K562 (cell line): Measurements from ENCODE around the gene LIN28B. TPM values are rescaled to one million over a fixed set of nuclear protein-coding genes. Genes with fewer than 3 reads are reported as not detected.

Experiments used
- BRCA1 ChIP-seq, 2 experiments: fragments of 450-650 bp in 1 of 2; sonication (generic) in 1 of 2; formaldehyde crosslinking in 1 of 2; IDR thresholded peaks; 2 replicates each; pipeline versions ENCODE4 v1.5.0 to v1.6.1; 2017 to 2020; ENCODE audit warnings: mild to moderate bottlenecking in 1 of 2, missing genetic modification reagents in 1 of 2
- BRD4 ChIP-seq: fragments of 200-600 bp; sonication (generic); IDR thresholded peaks from 2 replicates; pipeline ENCODE4 v1.6.1; 2017; ENCODE audit warnings: inconsistent platforms
- DDX20 ChIP-seq: fragments of 450-650 bp; IDR thresholded peaks from 2 replicates; pipeline ENCODE4 v1.6.1; 2016; ENCODE audit warnings: missing genetic modification characterization, low read depth, mild to moderate bottlenecking, missing compliant biosample characterization, moderate library complexity
- ETV5 ChIP-seq: sonication (generic); formaldehyde crosslinking; IDR thresholded peaks from 2 replicates; pipeline ENCODE4 v1.4.0; 2020; ENCODE audit warnings: low read depth, mild to moderate bottlenecking, missing genetic modification reagents
- HDAC1 ChIP-seq, 2 experiments: fragments of 450-650 bp; IDR thresholded peaks; 2 replicates each; pipeline ENCODE4 v1.6.1; 2016 to 2017; ENCODE audit warnings: inconsistent platforms in 1 of 2, mild to moderate bottlenecking in 1 of 2, moderate library complexity in 1 of 2
- HNRNPLL ChIP-seq: fragments of 200-400 bp; formaldehyde crosslinking; IDR thresholded peaks from 2 replicates; pipeline ENCODE4 v1.6.1; 2017; ENCODE audit warnings: low read length, low read depth, mild to moderate bottlenecking; ENCODE audit not compliant: poor library complexity, severe bottlenecking
- JUND ChIP-seq, 2 experiments: IDR thresholded peaks; 2 replicates in 1 of 2; 3 replicates in 1 of 2; pipeline ENCODE4 v1.6.1; 2011; ENCODE audit warnings: borderline replicate concordance in 2 of 2, low read depth in 2 of 2, low read length in 2 of 2, improper control_type of control experiment in 1 of 2, missing biosample characterization in 1 of 2, missing genetic modification characterization in 1 of 2, missing genetic modification reagents in 1 of 2
- MTA3 ChIP-seq: fragments of 450-650 bp; formaldehyde crosslinking; IDR thresholded peaks from 2 replicates; pipeline ENCODE4 v1.6.1; 2017; ENCODE audit warnings: mild to moderate bottlenecking, borderline replicate concordance
- SMARCB1 ChIP-seq: IDR thresholded peaks from 2 replicates; pipeline ENCODE4 v1.6.1; 2011; ENCODE audit warnings: improper control_type of control experiment, low read depth; ENCODE audit not compliant: insufficient read length
- SRSF9 ChIP-seq: fragments of 200-400 bp; formaldehyde crosslinking; IDR thresholded peaks from 2 replicates; pipeline ENCODE4 v1.6.1; 2017; ENCODE audit warnings: low read depth, low read length, borderline replicate concordance
- ZKSCAN8 ChIP-seq: fragments of 200-800 bp; sonication (Bioruptor generic); IDR thresholded peaks from 2 replicates; pipeline ENCODE4 v1.6.1; 2016; ENCODE audit warnings: missing genetic modification characterization, missing compliant biosample characterization
- ZNF324 ChIP-seq: fragments of 250-450 bp; sonication (Bioruptor Pico); IDR thresholded peaks from 2 replicates; pipeline ENCODE4 v1.4.0; 2020; ENCODE audit warnings: mild to moderate bottlenecking
- ZZZ3 ChIP-seq: fragments of 450-650 bp; IDR thresholded peaks from 2 replicates; pipeline ENCODE4 v1.6.1; 2016; ENCODE audit warnings: antibody characterized with exemption, mild to moderate bottlenecking, moderate library complexity
- polyA plus RNA-seq, 8 experiments: library from polyadenylated mRNA; depleted of rRNA in 4 of 8; stranded (reverse) in 5 of 8; unstranded in 3 of 8; fragments of >200 nt; fragmentation: Nextera tagmentation in 2 of 8; fragmentation: Illumina TruSeq in 1 of 8; extraction: Ambion mirVana in 2 of 8; extraction: Trizol in 1 of 8; gene quantifications; 2 replicates each; pipeline versions ENCODE4 v1.2.1 to v1.2.3, GENCODE V29; 2011 to 2014; ENCODE audit warnings: inconsistent platforms in 1 of 8, missing spikeins in 1 of 8
- total RNA-seq, 7 experiments: library from RNA; depleted of rRNA in 6 of 7; stranded (reverse); fragments of >200 nt in 6 of 7; fragmentation: Illumina TruSeq in 2 of 7; extraction: Trizol in 2 of 7; gene quantifications; 2 replicates each; pipeline versions ENCODE4 v1.2.1 to v1.2.3, GENCODE V29; 2011 to 2021; ENCODE audit warnings: low replicate concordance in 1 of 7
- TF ChIP-seq, protein P1 (sequence below): IDR thresholded peaks from 2 replicates; pipeline ENCODE4 v1.6.1; 2016; ENCODE audit warnings: missing genetic modification characterization, missing compliant biosample characterization
- TF ChIP-seq, protein P2 (sequence below): fragments of 250-450 bp; sonication (Bioruptor Pico); IDR thresholded peaks from 2 replicates; pipeline ENCODE4 v1.8.0; 2022; ENCODE audit warnings: moderate library complexity, mild to moderate bottlenecking, inconsistent platforms
- TF ChIP-seq, protein P3 (sequence below): sonication (generic); formaldehyde crosslinking; IDR thresholded peaks from 2 replicates; pipeline ENCODE4 v1.8.0; 2022; ENCODE audit warnings: mild to moderate bottlenecking, missing genetic modification reagents
- TF ChIP-seq, protein P4 (sequence below): fragments of 450-650 bp; formaldehyde crosslinking; IDR thresholded peaks from 2 replicates; pipeline ENCODE4 v1.4.0; 2020; ENCODE audit warnings: mild to moderate bottlenecking
- TF ChIP-seq, protein P5 (sequence below): fragments of 250-450 bp; sonication (Bioruptor Pico); IDR thresholded peaks from 2 replicates; pipeline ENCODE4 v1.4.0; 2020; ENCODE audit warnings: mild to moderate bottlenecking
- TF ChIP-seq, protein P6 (sequence below): fragments of 250-450 bp; sonication (Bioruptor Pico); IDR thresholded peaks from 2 replicates; pipeline ENCODE4 v1.6.1; 2021; ENCODE audit warnings: mild to moderate bottlenecking

The LIN28B gene
- total and polyA plus RNA-seq, 9 of the 15 experiments (the other 6 are each of a cell fraction or from before 2014, with no cell fraction given): 20.9 to 77.3 (median 42.1) TPM

DNA sequence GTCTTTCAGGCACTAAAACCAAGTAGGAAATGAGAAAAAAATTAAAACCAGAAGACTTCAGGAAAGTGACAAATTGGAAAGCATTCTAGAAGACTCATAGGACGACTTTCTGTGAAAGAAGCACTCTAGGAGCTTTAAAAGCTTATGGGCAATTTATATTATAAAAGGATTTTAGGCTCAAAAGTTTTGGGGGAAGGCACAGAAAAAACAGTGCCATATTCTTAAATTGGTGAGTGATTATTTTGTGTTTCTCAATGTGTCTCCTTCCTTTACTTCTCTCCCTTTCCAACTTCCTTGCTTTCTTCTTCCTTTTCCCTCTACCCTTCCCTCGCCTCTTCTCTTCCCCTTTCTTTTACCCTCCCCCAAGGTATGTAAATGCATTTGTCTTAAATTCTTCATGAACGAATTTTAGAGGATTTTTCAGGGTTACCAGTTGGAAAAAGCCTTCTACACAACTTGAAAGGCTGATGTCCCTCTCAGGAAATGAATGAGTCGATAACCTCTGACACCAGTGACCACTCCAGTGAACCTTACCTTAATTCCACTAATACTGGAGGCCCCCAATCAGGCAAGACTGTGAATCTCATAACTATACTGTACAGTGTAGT, 2.6 kb upstream of the LIN28B start (continued):
- TF ChIP-seq HNRNPLL: no peak
- TF ChIP-seq, protein P1, sequence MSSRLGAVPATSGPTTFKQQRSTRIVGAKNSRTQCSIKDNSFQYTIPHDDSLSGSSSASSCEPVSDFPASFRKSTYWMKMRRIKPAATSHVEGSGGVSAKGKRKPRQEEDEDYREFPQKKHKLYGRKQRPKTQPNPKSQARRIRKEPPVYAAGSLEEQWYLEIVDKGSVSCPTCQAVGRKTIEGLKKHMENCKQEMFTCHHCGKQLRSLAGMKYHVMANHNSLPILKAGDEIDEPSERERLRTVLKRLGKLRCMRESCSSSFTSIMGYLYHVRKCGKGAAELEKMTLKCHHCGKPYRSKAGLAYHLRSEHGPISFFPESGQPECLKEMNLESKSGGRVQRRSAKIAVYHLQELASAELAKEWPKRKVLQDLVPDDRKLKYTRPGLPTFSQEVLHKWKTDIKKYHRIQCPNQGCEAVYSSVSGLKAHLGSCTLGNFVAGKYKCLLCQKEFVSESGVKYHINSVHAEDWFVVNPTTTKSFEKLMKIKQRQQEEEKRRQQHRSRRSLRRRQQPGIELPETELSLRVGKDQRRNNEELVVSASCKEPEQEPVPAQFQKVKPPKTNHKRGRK: peak; percentile 87
- no peak for TF ChIP-seq DDX20 (tag)
- peak; percentile 43; the same call in 1 of the 2 replicates for TF ChIP-seq JUND (IDR thresholded peaks at IDR 0.05; ENCODE audit: borderline replicate concordance, low read depth, low read length)
- no peak; the same call in 2 of the 3 replicates for TF ChIP-seq JUND (tag; IDR thresholded peaks at IDR 0.05; ENCODE audit: borderline replicate concordance, low read depth, low read length)
- TF ChIP-seq, protein P2, sequence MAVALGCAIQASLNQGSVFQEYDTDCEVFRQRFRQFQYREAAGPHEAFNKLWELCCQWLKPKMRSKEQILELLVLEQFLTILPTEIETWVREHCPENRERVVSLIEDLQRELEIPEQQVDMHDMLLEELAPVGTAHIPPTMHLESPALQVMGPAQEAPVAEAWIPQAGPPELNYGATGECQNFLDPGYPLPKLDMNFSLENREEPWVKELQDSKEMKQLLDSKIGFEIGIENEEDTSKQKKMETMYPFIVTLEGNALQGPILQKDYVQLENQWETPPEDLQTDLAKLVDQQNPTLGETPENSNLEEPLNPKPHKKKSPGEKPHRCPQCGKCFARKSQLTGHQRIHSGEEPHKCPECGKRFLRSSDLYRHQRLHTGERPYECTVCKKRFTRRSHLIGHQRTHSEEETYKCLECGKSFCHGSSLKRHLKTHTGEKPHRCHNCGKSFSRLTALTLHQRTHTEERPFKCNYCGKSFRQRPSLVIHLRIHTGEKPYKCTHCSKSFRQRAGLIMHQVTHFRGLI (CRISPR knock-in tag): no peak
- TF ChIP-seq ETV5 (CRISPR knock-in tag): peak; percentile 60; the same call in 1 of the 2 replicates
- peak in 1 of 2 experiments; percentile 85; a peak in 2 of 4 replicates for TF ChIP-seq HDAC1 (IDR thresholded peaks at IDR 0.05)
- TF ChIP-seq MTA3: no peak; the same call in 1 of the 2 replicates
- TF ChIP-seq, protein P3, sequence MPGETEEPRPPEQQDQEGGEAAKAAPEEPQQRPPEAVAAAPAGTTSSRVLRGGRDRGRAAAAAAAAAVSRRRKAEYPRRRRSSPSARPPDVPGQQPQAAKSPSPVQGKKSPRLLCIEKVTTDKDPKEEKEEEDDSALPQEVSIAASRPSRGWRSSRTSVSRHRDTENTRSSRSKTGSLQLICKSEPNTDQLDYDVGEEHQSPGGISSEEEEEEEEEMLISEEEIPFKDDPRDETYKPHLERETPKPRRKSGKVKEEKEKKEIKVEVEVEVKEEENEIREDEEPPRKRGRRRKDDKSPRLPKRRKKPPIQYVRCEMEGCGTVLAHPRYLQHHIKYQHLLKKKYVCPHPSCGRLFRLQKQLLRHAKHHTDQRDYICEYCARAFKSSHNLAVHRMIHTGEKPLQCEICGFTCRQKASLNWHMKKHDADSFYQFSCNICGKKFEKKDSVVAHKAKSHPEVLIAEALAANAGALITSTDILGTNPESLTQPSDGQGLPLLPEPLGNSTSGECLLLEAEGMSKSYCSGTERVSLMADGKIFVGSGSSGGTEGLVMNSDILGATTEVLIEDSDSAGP (CRISPR knock-in tag): no peak
- TF ChIP-seq SMARCB1: no peak
- TF ChIP-seq, protein P4, sequence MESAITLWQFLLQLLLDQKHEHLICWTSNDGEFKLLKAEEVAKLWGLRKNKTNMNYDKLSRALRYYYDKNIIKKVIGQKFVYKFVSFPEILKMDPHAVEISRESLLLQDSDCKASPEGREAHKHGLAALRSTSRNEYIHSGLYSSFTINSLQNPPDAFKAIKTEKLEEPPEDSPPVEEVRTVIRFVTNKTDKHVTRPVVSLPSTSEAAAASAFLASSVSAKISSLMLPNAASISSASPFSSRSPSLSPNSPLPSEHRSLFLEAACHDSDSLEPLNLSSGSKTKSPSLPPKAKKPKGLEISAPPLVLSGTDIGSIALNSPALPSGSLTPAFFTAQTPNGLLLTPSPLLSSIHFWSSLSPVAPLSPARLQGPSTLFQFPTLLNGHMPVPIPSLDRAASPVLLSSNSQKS: no peak
- TF ChIP-seq BRCA1 (IDR thresholded peaks at IDR 0.05): no peak
- TF ChIP-seq BRCA1 (CRISPR knock-in tag; IDR thresholded peaks at IDR 0.05): no peak
- TF ChIP-seq, protein P5, sequence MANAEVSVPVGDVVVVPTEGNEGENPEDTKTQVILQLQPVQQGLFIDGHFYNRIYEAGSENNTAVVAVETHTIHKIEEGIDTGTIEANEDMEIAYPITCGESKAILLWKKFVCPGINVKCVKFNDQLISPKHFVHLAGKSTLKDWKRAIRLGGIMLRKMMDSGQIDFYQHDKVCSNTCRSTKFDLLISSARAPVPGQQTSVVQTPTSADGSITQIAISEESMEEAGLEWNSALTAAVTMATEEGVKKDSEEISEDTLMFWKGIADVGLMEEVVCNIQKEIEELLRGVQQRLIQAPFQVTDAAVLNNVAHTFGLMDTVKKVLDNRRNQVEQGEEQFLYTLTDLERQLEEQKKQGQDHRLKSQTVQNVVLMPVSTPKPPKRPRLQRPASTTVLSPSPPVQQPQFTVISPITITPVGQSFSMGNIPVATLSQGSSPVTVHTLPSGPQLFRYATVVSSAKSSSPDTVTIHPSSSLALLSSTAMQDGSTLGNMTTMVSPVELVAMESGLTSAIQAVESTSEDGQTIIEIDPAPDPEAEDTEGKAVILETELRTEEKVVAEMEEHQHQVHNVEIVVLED: no peak
- TF ChIP-seq ZKSCAN8 (CRISPR knock-in tag): no peak
- TF ChIP-seq SRSF9: no peak
- TF ChIP-seq, protein P6, sequence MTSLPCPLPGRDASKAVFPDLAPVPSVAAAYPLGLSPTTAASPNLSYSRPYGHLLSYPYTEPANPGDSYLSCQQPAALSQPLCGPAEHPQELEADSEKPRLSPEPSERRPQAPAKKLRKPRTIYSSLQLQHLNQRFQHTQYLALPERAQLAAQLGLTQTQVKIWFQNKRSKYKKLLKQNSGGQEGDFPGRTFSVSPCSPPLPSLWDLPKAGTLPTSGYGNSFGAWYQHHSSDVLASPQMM (CRISPR knock-in tag): no peak
- TF ChIP-seq ZNF324 (CRISPR knock-in tag): no peak
- TF ChIP-seq BRD4: no peak
- TF ChIP-seq ZZZ3: no peak
